Effector CD4-positive, alpha-beta T cell (primary cell): ENCODE results near the gene TRAK1.
"Not testable (repeated sequence)": the region's sequence is repeated elsewhere in the genome, so short reads cannot be mapped to it uniquely, and the experiment has no call there.

Experiments used
- DNase-seq: peaks from one replicate; pipeline ENCODE4 v3.0.0-alpha.2; 2020
- total RNA-seq: gene quantifications from one replicate; lab custom pipeline; 2026; lab: John Stamatoyannopoulos, UW

TRAK1 gene, protein sequence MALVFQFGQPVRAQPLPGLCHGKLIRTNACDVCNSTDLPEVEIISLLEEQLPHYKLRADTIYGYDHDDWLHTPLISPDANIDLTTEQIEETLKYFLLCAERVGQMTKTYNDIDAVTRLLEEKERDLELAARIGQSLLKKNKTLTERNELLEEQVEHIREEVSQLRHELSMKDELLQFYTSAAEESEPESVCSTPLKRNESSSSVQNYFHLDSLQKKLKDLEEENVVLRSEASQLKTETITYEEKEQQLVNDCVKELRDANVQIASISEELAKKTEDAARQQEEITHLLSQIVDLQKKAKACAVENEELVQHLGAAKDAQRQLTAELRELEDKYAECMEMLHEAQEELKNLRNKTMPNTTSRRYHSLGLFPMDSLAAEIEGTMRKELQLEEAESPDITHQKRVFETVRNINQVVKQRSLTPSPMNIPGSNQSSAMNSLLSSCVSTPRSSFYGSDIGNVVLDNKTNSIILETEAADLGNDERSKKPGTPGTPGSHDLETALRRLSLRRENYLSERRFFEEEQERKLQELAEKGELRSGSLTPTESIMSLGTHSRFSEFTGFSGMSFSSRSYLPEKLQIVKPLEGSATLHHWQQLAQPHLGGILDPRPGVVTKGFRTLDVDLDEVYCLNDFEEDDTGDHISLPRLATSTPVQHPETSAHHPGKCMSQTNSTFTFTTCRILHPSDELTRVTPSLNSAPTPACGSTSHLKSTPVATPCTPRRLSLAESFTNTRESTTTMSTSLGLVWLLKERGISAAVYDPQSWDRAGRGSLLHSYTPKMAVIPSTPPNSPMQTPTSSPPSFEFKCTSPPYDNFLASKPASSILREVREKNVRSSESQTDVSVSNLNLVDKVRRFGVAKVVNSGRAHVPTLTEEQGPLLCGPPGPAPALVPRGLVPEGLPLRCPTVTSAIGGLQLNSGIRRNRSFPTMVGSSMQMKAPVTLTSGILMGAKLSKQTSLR
- 46.3 reads per million, percentile 66 among the genes with 10 or more reads in this experiment for total RNA-seq

DNA sequence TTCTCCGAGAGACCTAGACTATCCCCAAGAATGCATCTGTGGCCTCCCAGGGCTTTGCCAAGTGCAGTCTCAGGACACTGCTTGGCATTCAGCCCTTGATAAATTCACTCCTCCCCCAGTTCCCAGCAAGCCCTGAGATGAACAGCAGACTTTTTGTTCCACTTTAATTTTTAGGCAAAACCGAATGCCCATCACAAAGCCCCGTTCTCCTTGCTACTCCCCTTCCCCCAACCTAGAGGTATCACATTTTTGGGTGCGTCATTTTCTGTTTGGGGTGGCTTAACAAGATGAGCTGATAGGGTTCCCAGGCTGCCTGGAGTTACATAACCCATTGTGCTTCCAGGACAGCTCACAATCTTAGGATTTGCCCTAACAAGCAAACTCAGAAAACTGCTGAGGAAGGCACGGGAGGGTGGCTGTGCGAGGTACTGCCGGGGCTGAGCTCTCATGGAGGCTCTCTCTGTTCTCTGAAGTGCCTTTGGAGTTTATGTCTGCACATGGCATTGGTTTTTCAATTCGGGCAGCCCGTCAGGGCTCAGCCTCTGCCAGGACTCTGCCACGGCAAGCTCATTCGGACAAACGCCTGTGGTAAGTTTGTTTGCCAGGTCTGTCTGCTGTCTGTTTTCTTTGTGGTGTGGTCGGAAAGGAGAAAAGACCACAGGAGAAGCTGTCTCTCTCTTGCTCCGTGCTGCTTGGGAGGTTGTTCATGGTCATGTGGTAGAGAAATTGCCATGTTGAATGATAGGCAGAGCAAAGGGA is at the start of gene TRAK1:
Gene TRAK1, plus strand, starts transcription at position 385 of the 759 bp plus-strand sequence. Its CDS starts 113 bp downstream, at position 498.
- no peak for DNase-seq

DNA sequence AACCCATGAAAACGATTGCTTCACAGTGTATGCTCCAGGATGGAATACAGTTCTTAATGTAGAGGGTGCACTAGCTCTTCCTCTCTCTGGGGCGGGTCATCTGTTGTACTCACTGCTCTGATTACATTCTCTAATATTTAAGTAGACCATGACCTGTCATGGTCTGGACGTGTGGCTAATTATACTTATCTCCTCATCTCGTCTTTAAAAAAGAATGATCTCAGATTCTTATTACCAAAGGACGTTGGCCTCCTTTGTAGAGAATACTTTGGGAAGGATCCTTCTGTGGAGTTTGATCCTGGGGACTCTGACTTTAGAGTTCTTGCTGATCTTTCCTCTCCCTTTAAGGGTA is 48.4 kb upstream of the TRAK1 start:
- no peak for DNase-seq

DNA sequence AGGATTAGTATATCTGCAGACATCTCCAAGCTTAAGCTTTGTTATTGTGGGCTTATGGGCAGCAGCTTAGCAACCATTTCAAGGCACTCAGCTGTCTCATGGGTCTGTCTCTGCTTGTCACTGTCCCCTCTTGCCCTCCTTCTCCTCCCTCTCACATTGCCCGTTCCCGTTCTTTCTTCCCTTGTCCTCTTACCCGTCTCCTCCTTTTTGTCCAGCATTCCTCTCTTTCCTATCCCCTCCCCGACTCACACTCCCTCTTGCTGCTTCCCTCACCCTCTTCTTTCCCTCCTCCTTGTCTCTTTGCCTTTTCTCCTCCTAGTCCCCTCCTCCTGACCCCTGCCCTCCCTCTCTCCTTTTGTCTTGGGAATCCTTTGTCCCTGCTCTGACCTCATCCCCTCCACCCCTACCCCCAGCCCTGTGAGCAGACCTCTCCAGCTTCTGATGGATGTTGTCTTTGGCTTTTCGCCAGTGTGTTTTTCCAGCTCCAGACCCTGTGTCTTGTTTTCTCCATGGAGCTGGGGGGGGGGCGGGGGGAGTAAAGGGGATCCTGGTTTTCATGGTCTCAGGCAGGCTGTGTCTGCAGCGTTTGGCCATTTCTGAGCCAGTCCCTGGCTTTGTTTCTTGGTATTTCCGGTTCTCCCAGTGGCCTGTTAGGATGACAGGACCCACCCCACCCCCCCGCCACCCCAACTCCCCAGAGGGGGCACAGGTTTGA is 47.9 kb upstream of the TRAK1 start:
- no peak for DNase-seq

DNA sequence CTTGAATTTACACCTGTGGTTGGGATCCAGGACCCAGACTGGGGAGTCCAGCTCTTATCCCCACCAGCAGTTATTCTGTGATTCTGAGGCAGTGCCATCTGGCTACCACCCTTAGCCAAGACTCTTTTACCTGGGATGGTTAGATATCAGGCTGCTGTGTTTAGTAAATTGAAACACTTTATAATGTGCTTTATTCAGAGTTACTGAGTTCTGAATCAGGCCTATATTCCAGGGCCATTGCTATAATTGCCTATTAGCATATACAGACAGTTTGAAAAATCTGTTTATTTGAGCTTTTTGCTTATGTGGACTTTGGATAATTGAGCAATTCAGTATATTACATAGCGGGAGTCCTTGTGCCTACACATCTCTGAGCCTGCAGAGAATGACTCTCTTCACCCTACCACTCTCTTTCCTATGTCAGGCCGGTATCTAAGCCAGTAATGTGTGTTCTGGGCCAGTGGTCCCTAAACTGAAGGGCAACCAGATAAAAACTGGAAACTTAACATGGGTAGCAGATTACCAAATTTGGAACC is 45.4 kb upstream of the TRAK1 start:
- no peak for DNase-seq

DNA sequence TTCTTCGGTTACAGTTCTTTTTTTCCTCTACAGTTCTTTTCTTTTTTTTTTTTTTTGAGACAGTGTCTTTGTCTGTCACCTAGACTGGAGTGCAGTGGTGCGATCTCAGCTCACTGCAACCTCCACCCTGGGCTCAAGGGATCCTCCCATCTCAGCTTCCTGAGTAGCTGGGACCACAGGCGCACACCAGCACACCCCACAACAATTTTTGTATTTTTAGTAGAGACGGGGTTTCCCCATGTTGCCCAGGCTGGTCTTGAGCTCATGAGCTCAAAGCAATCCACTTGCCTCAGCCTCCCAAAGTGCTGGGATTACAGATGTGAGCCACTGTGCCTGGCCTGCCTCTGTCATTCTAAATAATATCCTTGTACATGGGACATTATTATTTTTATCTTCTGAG is 42.6 kb upstream of the TRAK1 start:
- DNase-seq, result not testable (repeated sequence)

DNA sequence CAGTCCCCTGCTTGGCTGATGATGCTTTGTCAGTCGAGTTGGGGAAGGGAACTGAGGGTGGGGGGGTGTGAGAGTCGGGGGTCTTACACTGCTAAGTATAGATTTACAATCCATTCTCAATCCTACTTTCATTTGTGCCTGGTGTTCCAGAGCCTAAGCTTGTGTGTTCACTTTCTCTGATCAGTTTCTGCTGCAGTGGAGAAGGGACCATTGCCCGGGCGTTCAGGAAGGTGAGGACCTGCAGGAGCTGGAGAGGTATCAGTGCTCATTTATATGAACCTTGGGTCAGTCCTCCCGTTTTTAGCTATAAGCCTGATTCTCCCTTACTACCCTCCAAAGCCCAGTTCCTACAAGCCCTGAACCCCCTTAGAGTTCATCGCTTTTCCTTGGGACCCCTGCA is 41.0 kb upstream of the TRAK1 start:
- DNase-seq, result no peak

DNA sequence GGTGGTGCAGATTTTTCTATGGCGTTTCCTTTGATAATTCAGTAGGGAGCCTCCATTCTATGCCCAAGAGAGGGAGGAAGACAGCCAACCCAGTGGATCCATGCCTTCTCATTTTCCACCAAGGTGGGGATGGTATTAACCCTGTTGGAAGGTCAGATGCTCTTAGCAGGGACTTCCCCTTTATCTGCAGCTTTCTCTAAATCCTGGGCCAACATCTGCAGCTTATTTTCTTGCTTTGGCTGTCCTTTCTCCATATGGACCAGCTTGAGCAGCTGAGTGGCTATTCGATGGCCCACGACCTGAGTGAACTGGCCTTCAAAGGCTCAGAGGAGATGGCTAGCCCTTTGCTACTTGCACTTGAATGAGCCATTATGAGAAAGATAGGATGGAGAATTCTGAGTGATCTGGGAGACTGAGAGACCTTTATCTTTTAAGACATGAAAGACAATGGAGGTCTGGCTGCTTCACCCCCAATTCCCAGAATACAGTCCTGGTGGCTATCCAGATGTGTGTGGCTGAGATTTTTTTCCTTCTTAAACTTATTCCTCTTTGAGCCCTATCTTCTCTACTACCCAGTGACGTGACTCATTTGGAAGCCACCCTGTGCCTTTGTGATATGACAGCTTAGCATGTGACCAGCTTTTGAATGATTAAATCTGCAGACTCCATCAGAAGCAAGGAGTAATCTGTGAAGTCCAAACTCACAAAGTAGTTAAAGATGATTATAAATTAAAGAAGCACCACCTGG is 39.6 kb upstream of the TRAK1 start:
- DNase-seq, result no peak

DNA sequence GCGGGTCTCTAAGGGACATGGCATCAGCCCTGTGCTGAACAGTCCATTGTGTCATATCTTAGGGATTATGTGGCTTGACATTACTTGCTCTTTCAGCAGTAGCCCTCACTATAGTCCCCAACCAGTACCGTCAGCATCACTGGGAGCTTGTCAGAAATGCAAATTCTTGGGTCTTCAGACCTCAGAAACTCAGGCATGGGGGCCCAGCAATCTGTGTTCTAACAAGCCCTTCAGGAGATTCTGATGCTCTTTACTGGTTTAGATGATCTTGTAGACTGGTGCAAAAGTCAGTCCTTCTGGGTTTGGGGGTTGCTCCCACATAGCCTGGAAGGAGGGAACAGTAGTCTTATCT is 39.0 kb upstream of the TRAK1 start:
- no peak for DNase-seq

DNA sequence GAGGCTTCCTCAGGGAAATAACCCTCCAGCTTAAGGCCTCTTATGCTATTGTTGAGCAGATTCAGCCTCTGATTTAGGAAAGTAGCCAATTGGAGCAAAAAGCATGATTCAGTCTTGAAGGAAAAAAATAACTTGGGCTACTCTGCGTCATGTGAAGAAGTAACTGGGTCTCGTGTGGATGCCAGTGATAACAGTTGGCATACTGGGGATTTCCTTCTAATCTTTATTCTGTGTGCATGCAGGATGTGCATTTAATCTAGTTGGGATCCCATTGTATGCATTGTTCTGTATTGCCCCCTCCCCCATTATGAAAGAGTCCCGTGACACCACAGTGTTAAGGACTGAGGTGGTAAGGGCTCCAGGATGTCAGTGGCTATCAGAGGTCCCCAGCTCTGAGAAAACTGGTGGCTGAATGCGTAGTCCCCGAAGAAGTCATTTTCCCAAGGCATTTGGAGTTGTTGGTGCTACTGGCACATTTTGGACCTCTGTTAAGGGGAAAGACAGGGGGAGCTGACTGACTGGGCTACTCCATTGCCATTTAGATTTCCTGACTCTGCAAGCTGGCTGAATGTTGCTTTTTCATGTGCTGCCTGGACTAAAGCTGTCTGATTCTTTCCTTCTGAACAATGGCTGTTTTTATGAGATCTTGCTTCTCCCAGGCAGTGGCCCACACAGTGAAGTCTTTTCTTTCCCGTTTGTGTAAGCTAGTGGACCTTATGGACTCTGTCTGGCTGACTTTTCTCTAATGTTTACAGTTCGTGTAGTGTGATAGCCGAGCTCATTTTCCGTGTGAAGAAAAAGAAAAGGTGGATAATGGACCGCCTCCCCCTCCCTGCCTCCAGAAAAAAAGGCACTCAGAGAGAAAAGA is 38.4 kb upstream of the TRAK1 start:
- DNase-seq, result no peak

DNA sequence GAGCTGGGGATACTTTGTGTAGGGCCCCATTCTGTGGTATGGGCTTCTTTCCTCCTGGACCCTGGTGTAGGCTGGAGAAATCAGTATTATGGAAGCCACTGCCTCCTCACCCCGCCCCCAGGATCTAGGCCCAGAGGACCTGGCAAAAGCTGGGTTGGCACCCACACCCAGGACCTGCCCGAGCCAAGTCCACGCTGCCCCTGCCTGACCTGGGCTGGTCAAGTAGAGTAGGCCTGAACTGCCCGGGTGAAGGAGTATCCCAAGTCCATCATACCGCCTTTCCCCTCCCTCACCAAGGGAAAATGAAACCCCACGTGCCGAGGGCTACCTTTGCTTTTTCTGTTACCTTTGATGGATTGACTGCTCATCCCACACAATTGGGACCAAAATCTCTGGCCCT is 37.7 kb upstream of the TRAK1 start:
- DNase-seq, result no peak

DNA sequence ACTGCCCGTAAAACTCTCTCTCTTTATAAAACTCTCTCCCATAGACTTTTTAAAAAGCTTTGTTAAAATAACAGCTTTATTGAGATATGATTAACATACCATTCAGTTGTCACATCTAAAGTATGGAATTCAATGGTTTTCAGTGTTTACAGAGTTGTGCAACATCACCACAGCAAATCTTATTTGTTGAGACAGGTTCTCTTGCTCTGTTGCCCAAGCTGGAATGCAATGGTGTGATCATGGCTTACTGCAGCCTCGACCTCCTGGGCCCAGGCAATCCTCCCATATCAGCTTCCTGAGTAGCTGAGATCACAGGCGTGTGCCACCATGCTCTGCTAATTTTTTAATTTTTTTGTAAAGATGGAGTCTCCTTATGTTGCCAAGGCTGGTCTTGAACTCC is 35.9 kb upstream of the TRAK1 start:
- DNase-seq, result no peak

DNA sequence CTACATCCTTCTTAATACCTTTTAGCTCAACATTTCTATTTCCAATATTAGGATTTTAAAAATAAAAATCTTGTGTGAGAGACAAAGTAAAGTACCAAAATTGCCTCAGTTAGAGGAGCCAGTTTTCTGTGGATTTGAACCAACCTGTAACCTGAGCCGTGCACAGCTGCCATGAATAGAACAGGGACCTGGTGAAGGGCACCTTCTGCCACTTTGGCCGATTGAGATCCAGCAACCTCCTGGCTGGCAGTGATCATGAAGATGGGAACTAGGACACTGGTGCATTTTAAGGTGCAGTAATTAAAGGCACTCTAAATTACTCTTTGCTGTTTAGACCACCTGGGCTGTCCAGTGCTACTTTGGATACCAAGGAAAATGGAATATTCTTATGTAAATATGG is 34.3 kb upstream of the TRAK1 start:
- no peak for DNase-seq

DNA sequence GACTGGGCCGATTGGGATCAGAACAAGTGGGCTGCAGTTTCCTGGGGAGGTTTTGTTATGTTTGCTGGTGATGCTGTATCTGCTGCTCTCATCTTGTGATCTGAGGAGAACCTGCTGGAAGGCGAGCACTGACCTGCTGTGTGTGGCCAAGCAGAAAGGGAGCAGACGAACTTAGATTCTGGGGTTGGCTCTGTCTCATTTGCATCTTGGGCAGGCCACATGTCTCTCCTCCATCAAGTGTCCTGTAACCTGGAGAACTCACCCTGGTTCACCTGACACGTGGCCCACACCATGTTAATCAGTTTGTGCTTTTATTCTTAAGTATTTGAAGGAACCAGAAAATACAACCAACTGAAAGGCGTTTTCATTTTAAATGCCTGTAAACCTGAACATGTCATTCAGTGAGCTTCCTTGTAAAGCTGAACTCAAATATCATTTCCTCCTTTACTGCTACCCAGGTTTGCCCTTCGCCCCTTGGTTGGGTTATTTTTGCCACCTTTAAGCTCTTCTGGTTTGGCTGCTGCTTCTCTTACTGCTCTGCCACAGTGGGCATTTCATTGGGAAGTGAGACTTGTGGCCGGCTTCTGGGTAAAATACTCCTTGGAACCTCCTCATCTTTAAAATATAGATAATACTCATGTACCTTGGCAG is 33.5 kb upstream of the TRAK1 start:
- DNase-seq, result no peak

DNA sequence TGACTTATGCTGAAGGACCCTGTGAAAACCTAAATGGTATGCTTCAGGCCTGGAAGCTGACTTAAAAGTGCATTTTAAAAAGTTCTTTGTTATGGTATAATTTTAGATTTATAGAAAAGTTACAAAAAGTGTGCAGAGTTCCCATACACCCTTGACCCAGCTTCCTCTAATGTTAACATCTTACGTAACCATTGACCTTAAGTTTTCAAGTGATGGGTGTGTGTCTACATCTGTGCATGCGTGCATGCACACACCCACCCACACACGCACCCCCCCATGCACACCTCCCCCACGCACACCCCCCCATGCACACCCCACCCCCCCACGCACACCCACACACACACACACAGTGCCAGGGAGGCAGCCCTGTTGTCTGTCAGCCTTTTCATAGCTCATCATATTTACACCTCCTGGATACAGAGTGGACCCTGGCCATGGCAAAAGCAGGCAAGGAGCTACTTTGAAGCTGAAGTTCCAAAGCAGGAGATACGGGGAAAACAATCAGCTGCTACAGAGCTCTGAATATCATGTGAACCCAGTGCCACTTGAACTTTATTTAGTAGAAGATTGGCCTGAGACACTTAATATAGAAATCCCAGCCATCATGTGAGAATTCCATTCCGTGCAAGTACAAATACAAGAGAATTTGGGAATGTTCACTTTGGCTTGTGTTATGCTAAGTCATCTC is 30.0 kb upstream of the TRAK1 start:
- no peak for DNase-seq

DNA sequence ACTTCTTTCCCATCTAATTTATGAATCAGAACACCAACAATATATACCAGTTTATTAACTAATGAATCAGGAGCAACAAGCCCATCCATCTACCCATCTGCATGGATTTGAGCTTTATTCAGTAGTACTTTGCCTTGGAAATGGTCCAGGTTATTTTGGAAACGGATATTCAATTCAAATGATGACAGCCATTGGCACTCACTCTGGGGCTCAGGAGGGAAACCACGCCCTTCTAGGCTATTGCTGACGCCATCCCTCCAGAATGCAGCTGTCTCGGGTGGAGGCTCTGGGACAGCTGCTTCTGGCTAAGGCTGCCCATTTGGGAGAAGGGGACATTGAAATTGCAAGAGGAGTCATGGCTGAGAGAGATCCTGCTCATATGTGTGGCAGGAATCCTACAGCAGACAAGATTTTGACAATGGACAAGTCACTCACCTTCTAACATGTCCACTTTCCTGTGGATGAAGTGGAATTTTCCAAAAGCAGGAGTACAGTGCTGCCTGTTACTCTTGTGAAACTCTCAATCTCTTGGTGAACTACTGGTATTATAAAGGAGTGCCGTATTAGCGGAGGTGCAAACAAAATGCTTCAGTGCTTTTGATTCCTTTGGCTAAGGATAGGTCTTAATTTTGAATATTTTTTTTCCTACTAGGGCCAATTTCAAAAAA is 29.3 kb upstream of the TRAK1 start:
- no peak for DNase-seq

DNA sequence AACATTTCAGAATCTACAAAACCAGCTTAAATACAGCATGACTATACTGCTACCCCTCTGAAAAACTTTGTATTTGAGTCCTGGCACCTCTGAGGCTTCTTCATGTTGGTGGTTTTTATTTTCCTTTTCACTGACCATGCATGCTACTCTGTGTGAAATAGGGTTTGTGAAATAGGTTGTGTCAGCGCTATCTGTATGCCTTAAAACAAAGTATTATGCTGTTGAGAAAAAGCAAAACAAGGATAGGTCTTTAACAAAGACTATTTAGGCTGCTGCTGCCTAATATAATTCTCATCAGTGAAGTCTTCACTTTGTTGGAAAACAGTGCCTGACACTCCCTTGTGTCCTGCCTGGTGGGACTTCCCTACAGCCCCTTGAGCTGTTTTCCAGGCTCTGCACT is 28.7 kb upstream of the TRAK1 start:
- no peak for DNase-seq

DNA sequence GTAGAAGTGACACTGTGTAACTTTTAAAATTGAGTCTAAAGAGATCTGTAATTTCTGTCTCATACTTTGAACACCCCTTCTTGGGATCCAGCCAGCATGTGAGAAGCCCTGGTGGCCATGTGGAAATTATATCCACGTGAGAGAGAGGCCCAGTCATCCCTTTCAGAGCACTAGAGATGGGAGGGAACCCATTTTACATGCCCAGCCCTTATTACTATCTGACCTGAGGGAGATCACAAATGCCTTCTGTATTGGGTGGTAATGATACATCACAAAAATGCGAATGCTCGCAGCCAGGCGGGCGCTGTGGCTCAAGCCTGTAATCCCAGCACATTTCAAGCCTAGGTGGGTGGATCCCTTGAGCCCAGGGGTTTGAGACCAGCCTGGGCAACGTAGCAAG is 27.3 kb upstream of the TRAK1 start:
- DNase-seq, result no peak

DNA sequence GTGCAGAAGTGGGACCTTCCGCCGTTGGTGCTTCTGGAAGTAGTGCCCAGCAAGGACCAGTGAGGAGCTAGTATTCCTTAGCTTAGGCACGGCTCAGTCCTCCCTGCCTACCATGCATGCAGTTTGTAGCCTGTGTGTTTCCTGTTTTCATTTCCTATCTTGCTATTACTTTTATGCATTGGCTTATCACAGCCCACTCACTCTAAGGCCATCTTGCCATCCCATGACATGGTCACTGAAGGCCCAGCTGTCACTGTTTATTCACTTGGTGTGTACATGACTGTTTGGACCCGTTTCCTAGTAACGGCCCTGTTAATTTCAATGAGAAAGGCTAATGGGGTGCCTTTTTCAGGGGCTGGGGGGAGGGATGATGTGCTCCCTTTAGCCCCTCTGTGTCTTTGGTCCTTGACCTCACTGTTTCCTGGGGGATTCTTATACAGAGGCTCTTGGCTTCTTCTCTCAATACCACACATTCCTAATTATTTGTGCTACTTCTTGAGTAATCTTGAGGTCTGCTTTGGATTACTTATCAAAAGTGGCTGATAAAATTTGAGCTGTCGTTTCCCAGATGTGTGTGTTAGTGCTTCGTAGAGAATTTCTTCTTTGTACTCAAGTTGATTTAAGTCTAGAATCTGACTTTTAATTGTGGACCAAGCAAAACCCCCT is 24.5 kb upstream of the TRAK1 start:
- no peak for DNase-seq
